ENCODE results near the gene DAP. TPM values are rescaled to one million over a fixed set of nuclear protein-coding genes. Genes with fewer than 3 reads are reported as not detected.
A peak's percentile ranks its signal among the peaks of the same experiment; 100 is the strongest.

The DAP gene
- total and polyA plus RNA-seq, 2 of the 4 experiments (the other 2 are of a cell fraction): 49.6 to 189 TPM

DNA sequence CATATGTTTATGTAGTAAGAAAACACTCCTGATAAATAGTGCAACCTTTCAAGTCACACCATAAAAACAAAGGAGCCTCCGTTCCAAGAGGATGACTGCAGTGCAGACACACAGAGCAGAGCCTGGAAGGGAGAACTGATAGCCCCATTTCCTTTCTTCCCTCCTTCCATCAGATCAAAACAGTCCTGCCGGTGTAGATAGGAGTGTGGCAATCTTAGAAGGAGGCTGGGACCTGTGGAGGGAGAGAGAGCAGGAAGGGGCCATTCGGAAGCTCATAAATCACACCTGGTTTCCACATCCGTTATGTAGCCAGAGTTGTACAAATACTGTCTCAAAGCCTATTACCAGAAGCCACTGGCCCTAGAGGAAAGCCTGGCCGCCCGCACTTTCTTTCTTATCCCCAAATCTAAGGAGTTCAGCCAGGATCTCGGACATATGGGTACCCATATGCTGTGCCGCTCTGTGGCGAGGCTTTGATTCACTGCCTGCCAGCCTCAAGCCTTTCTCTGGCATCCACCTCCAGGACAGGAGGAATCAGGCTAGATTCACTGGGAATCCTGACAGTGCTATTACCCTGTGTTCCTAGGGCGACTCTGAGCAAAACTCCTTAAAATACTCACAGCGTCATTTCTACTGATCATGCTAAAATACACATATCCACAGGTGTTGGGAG, 26.9 kb downstream of the DAP start:
- Histone ChIP-seq H2BK20ac (ENCODE audit: low read depth, low read length) (no peak overlapping the region), H3K4me1 (ENCODE audit: control insufficient read depth, insufficient read depth, low read length) (peaks cover 9% of the 10 kb centered on the region; the same call in 1 of the 2 replicates), H4K91ac (ENCODE audit: insufficient read depth, low read depth, low read length) (no peak overlapping the region; the same call in 1 of the 2 replicates), H3K4me2 (ENCODE audit: low read depth, low read length) (no peak overlapping the region), H3K56ac (ENCODE audit: extremely low read depth, insufficient read depth, low read length) (no peak overlapping the region), H3K9ac (ENCODE audit: low read depth, low read length) (no peak overlapping the region), H3K9me3 (ENCODE audit: control insufficient read depth, insufficient read depth, low read length) (no peaks in the 10 kb centered on the region), H2AFZ (replicated peaks; ENCODE audit: low read length, poor library complexity) (no peak overlapping the region), H3K4ac (ENCODE audit: low read depth, low read length) (peak overlapping the region; percentile 59; the same call in 1 of the 2 replicates), H3K27ac (ENCODE audit: insufficient read depth, low read length) (peak overlapping the region; percentile 55; the same call in 1 of the 2 replicates), H3K14ac (replicated peaks; ENCODE audit: low read depth, low read length) (peak overlapping the region; percentile 9; the same call in 1 of the 2 replicates), H2BK5ac (ENCODE audit: low read depth, low read length, poor library complexity, severe bottlenecking) (no peak overlapping the region), H3K36me3 (ENCODE audit: control insufficient read depth, insufficient read depth, low read length) (peaks cover 34% of the 10 kb centered on the region), H4K5ac (ENCODE audit: low read depth, low read length) (no peak overlapping the region), H3K9me1 (ENCODE audit: insufficient read depth, low read length) (peaks cover 37% of the 10 kb centered on the region), H3K79me1 (ENCODE audit: low read depth in 1 of 2, low read length in 2 of 2) (peaks cover 46 to 85% of the 10 kb centered on the region in 2 experiments), H3K27me3 (ENCODE audit: control insufficient read depth, insufficient read depth, low read length) (no peaks in the 10 kb centered on the region), H3K4me3 (ENCODE audit: insufficient read depth, low read depth, low read length) (no peak overlapping the region), H4K20me1 (ENCODE audit: insufficient read depth, low read length) (peaks cover 37% of the 10 kb centered on the region), H4K8ac (ENCODE audit: low read depth in 2 of 2, low read length in 2 of 2) (no peak overlapping the region), H3K18ac (ENCODE audit: low read depth, low read length) (no peak overlapping the region), H2BK120ac (ENCODE audit: low read depth, low read length) (no peak overlapping the region), H3K23ac (ENCODE audit: low read depth, low read length) (peak overlapping the region; percentile 49; the same call in 1 of the 2 replicates), H2AK5ac (ENCODE audit: low read depth, low read length) (no peak overlapping the region), H2AK9ac (replicated peaks; ENCODE audit: low read depth, low read length, poor library complexity) (no peak overlapping the region), H2BK15ac (ENCODE audit: low read depth, low read length) (no peak overlapping the region)
- intact Hi-C loops (cut with micrococcal nuclease) (no loop called here), in situ Hi-C loops (cut with MboI; ENCODE audit: low sequenced_read_pairs) (no loop called here), dilution Hi-C loops (cut with HindIII; ENCODE audit: low sequenced_read_pairs, unreplicated experiment) (no loop called here)
- no TSS peak for BruUV-seq (replicated peaks)
- ChIA-PET POLR2A (ENCODE audit: unreplicated experiment) (interaction anchor here (0.7 kb wide), 1 partner anchor 9 kb away, joined by 3 read pairs; no protein-coding TSS in a partner anchor), CTCF (interaction anchor here (1.0 kb wide), 1 partner anchor 98 kb away, joined by 4 read pairs; no protein-coding TSS in a partner anchor)
- DNase-seq (no peak), ATAC-seq (ENCODE audit: low read depth) (peak; percentile 36)
- 80% methylated on average over 1 of the region's 11 CpGs; no CpG with 5 or more reads in 1 of the 2 experiments for WGBS, 2 experiments (ENCODE audit: extremely low coverage in 2 of 2, insufficient read length in 1 of 2)
- TF ChIP-seq, protein P1, sequence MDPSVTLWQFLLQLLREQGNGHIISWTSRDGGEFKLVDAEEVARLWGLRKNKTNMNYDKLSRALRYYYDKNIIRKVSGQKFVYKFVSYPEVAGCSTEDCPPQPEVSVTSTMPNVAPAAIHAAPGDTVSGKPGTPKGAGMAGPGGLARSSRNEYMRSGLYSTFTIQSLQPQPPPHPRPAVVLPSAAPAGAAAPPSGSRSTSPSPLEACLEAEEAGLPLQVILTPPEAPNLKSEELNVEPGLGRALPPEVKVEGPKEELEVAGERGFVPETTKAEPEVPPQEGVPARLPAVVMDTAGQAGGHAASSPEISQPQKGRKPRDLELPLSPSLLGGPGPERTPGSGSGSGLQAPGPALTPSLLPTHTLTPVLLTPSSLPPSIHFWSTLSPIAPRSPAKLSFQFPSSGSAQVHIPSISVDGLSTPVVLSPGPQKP (IDR thresholded peaks at IDR 0.05; ENCODE audit: borderline replicate concordance, low read depth, low read length): no peak
- TF ChIP-seq CHD1 (IDR thresholded peaks at IDR 0.05; ENCODE audit: low read depth, low read length) (no peak), RCOR1 (IDR thresholded peaks at IDR 0.05; ENCODE audit: insufficient replicate concordance, low read length) (no peak), NFE2L2 (IDR thresholded peaks at IDR 0.05; ENCODE audit: low read depth, low read length) (no peak), CEBPB (IDR thresholded peaks at IDR 0.05; ENCODE audit: low read depth, low read length) (no peak), SMC3 (IDR thresholded peaks at IDR 0.05; ENCODE audit: low read depth, low read length) (no peak), FOS (IDR thresholded peaks at IDR 0.05; ENCODE audit: low read depth, low read length) (no peak), MAZ (IDR thresholded peaks at IDR 0.05; ENCODE audit: borderline replicate concordance, low read depth, low read length) (no peak), BHLHE40 (IDR thresholded peaks at IDR 0.05; ENCODE audit: low read depth, low read length) (no peak), RAD21 (IDR thresholded peaks at IDR 0.05; ENCODE audit: low read length) (no peak), MXI1 (IDR thresholded peaks at IDR 0.05; ENCODE audit: borderline replicate concordance, low read depth, low read length) (no peak), POLR2A (IDR thresholded peaks at IDR 0.05; ENCODE audit: low read depth, low read length) (no peak), RFX5 (IDR thresholded peaks at IDR 0.05; ENCODE audit: low read depth, low read length) (no peak)
- TF ChIP-seq, protein P2, sequence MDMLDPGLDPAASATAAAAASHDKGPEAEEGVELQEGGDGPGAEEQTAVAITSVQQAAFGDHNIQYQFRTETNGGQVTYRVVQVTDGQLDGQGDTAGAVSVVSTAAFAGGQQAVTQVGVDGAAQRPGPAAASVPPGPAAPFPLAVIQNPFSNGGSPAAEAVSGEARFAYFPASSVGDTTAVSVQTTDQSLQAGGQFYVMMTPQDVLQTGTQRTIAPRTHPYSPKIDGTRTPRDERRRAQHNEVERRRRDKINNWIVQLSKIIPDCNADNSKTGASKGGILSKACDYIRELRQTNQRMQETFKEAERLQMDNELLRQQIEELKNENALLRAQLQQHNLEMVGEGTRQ (IDR thresholded peaks at IDR 0.05; ENCODE audit: low read depth, low read length): no peak
- TF ChIP-seq, protein P3, sequence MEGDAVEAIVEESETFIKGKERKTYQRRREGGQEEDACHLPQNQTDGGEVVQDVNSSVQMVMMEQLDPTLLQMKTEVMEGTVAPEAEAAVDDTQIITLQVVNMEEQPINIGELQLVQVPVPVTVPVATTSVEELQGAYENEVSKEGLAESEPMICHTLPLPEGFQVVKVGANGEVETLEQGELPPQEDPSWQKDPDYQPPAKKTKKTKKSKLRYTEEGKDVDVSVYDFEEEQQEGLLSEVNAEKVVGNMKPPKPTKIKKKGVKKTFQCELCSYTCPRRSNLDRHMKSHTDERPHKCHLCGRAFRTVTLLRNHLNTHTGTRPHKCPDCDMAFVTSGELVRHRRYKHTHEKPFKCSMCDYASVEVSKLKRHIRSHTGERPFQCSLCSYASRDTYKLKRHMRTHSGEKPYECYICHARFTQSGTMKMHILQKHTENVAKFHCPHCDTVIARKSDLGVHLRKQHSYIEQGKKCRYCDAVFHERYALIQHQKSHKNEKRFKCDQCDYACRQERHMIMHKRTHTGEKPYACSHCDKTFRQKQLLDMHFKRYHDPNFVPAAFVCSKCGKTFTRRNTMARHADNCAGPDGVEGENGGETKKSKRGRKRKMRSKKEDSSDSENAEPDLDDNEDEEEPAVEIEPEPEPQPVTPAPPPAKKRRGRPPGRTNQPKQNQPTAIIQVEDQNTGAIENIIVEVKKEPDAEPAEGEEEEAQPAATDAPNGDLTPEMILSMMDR (conservative IDR thresholded peaks at IDR 0.05; ENCODE audit: low read depth, low read length): no peak
